Measurements from ENCODE around the gene KDM5C.

The KDM5C gene

DNA sequence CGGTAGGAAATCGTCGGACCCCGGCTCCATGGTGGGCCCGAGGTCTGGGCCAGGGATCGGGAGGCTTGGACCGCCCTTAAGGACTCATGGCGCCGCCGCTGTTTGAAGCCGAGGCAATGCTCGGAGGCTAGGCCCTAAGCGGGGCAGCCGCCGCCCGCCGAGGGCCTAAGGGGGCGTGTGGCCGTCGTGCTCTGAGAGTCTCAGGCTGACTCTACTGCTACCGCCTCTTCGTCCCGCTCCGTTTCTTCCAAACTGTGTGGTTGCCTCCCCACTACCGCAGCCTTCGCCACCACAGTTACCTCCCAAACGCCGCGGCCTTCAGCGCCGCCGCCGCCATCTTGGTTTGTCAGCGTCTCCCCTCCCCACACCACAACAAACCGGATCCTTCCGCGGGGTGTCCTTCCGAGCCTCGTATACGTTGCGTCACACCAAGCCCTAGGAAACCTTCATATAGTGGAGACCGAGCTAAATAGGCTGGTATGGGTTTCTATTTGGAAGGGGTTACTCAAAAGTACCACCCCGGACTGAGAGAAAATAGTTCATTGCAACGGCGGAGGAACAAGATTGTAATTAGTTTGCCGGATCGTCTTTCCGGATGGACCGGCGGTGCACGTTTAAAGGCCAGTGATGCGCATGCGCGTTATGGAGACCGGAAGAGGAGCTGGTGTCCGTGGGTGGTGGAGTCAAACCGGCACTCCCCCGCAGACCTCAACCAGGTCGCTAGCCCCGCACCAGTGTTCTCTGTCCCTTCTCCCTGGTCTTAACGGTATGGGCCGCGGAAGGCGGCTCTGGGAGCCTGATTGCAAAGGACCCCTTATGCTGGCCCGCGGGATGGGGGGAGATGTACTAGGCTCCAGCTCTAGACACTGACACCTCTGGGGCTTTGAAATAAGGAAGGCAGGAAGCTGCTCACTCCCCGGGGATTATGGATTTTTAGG, at the start of gene KDM5C:
Gene KDM5C, minus strand, starts transcription at position 348 of the 938 bp plus-strand sequence. Its CDS starts 318 bp downstream, at position 30.
- peak; percentile 66 to 74 for ATAC-seq

DNA sequence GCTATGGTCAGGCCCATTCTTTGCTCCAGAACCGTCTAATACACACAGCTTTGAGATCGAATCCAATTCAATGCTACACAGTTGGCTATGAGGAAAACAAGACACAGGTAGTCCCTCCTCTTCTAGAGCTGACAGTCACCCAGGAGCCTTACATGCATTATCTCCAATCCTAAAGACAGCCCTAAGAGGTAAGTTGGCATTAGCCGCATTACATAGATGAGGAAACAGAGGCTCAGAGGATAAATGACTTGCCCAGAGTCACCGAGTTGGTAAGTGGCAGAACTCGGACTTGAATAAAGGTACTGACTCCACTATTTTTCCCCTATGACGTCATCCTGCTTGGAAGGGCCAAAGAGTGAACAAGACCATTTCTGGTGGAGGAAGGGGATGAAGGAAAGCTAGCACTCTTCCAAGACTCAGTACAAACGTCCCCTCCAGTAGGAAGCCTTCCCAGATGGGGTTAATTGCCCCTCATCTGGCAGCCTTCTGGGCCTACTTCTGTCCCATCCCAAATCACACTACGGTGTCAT, 47.9 kb upstream of the KDM5C start:
- ATAC-seq = no peak

DNA sequence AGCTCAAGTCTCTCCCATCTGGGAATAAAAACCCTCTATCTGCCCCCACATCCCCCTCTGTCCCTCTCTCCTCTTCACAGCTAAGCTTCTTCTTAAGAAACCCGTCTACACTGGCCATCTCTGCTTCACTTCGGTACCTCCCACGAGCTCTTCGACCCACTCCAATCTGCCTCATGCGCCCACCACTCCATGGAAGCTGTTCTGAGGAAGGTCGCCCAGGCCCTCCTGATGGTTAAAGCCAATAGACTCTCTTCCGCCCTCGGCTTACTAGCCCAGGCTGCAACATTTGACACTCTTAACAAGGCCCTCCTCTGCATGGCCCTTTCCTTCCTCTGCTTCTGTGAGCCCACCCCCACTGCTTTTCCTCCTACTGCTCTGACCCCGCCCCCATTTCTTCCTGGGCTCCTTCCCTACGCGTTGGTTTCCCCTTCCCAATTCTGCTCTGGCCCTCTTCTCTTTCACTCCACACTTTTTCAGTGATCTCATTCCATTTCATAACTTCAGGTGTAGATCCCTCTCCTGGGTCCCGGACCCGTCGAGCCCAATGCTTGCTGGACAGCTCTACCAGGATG, 44.6 kb upstream of the KDM5C start:
- no peak for ATAC-seq

DNA sequence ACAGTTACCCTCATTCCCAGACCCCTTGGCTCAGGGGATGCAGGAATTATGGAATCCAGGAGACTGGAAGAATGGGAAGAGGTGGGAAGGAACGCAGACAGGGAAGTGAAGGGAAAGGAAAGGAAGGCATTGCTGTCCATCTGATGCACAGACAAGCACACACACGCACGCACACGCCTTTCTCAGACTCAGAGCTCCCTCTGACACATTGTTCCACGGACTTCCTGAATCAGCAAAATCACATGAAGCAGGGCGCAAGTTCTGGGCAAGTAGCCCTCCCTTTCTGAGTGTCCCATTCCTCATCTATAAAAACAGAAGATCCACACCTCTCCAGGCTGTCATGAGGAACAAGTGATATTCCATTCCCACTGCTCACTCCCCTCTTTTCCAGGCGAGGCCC, 43.2 kb upstream of the KDM5C start:
- ATAC-seq = no peak

DNA sequence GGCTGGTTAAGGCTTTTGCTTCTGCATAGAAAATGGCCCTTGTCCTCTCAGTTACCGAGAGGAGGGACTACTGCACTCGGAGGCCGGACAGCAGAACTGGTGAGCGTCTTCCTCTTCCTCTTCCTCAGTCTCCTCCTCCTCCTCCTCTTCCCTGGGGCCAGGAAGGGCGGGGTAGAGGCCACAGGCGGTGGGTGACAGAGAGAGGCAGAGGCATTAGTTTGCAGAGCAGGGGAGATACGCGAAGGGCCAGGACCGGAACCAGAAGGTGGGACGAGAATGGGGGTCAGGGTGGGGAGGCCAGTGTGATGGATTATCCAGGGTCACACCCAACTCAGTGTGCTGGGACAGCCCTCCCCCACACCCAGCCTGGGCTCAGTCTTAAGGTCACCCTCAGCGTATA, 41.9 kb upstream of the KDM5C start:
- no peak for ATAC-seq

DNA sequence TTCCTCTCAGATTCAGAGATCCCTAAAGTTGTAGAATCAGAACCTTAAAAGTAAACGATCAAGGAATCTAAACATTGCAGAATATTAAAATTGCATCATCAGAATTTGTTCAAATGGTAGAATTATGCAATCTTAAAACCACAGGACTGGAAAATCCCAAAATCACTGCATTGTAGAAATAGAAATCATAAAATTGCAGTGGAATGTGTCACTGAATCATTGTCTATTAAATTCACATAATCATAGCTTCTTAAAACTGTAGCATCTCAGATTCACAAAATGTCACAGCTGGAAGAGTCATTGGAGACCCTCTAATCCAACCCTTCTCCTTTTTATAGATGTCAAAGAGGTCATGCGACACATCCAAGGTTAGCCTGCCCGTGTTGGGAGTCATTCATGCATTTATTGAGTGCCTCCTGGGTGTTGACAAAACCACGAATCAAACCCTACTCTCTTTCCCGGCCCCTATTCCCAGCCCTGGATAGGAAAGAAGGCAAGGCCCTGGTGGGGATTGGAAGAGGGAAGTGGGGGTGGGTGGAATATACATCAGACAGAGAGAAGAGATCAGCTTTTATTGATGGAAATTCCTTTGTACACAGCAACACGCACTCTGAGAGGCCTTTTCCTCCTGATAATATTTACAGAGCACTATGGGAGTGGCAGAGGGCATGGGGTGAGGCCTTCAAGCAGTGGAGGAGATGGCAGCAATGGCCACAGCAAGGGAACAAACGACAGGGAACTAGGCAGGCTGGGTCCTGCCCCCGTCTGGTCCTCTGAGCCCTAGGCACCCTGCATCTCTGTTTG, 41.0 kb upstream of the KDM5C start:
- no peak for ATAC-seq

DNA sequence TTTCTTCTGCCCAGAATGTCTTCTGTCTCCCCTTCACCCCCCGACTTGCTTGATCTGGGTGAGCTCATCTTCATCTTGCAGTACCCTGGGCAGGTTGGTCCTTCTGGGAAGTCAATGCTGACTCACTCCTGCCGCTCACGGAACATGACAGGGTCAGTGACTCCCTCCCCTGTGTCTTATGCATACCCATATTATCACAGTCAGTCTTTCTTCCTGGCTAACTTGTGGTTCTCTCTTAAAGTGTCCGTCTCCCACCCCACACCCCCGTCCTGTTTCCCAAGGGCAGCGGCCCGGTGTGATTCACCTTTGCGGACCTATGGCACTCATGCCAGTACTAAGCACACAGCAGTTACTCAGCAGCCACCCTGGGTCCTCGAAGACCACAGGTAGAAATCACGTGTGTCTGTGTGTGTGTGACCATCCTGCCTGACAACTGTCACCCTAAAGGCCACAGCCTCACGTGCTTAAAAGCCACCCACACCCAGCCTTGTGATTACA, 38.6 kb upstream of the KDM5C start:
- ATAC-seq = peak; percentile 90 to 94

DNA sequence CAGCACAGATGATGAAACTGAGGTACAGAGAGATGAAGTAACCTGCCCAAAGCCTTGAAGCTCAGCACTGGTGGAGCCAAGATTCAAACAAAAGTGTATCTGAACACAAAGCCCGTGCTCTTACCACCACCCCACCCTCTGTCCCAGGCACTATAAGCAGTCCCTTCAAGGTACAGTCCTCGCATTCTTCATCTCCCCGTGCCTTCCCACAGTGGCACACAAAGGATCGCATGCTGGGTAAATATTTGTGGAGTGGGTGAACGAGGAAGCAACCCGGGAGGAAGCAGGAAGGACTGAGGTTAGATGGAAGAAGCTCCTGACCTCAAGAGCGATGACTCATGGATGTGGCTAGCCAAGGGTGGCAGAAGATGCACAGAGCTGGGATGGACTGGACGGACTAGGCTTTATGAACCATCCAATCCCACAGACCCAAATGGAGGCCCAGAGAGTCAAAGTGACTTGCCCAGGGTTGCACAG, 37.9 kb upstream of the KDM5C start:
- no peak for ATAC-seq

DNA sequence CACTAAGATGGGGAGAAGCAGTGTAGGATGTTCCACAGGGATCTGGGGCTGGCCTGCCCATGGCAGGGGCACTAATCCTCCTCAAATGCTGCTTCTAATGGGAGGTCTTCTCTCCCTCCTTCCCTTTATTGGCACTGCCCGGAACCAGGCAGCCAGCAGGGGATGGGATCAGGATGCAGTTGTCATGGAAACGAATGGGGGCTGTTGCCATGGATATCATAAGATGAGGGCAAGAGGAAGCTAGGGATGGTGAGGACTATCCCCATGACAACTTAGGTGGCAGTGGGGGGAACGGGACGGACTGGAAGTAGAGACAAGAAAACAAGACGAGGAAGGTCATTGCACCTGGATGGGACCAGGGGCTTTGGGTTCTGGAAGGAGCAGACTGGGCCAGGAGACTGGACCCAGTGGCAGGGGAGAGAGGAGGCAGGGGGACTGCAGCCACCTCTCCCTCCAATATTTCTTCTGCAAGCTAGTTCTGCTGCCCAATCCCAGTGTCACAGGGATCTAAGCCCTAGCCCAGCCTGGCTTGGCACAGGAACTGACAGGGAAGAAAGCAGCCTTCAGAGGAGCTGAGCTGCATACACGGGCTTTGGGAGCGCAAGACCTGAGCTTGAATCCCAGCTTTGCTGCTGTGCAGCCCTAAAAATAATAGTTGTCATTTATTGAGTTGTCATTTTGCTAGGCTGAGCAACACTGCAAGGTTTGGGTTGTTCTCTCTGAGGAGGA, 37.3 kb upstream of the KDM5C start:
- ATAC-seq = no peak

DNA sequence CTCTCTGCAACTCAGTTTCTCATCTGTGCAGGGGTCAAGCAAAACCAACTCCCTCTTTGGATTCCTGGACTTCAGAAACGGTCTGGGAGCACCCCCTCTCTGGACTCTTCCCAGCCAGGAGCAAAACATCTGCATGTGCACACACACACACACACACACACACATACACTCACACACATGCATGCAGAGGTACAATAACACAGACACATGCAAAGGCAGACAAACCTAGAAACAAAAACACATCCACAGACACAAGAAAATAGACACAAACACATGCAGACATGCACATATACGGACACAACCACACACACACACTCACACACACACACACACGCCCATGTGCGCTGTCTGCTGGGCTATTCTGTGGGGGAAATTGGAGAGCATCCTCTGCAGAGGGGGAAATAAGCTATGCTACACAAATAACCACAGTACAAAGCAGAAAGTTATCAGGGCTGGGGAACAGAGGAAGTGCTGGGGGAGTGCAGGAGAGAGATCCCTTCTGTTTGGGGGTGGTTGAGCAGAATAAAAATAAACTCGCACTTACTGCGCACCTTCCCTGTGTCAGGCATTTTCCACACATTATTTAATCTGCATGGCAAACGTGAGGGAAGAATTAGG, 36.5 kb upstream of the KDM5C start:
- ATAC-seq = no peak

DNA sequence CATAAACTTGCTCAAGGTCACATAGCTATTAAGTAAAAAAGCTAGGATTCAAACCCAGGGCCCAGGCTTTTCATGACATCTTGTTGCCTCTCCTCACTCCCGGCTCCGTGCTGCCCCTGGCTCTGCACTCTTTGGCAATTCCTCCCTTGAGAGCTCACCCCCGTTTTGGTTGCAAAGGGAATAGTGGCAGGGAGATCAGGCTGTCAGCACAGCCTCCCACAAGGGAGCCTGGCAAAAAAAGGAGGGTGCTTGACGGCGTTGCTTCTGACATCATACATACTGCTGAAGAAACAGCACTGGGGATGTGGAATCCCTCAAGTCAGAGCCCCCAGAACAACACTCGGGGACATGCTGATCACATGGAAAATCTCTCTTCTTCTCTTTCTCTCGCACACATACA, 35.8 kb upstream of the KDM5C start:
- no peak for ATAC-seq

DNA sequence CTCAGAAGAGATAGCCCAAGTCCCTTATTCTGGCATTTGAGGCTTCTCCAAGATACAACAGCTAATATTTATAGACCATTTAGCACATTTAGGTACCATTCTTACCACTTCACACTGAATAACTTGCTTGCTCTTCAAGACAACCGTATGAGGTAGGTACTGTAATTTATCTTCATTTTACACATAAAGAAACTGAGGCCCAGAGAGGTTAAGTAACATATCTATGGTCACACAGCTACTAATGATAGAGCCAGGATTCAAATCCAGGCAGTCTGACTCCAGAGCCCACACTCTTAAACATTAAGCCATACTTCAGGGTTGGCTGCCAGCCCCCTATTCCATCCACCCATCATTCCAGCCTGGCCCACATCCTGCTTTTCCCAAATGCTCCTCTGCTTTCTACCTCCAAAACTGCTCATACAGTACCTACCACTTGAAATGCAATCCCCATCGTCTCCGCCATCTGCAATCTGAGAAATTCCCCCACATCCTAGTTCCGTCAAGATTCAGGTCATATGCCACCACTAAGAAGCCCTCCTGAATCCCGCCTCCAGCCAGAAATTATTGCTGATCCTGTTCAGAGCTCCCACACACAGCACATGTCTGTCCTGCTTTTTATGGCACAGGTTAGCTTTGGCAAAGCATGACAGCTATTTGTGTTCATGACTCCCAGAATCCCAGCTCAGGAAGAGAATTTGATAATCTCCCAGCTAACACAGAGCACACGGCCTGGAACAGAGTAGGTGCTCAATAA, 32.8 kb upstream of the KDM5C start:
- ATAC-seq = no peak

DNA sequence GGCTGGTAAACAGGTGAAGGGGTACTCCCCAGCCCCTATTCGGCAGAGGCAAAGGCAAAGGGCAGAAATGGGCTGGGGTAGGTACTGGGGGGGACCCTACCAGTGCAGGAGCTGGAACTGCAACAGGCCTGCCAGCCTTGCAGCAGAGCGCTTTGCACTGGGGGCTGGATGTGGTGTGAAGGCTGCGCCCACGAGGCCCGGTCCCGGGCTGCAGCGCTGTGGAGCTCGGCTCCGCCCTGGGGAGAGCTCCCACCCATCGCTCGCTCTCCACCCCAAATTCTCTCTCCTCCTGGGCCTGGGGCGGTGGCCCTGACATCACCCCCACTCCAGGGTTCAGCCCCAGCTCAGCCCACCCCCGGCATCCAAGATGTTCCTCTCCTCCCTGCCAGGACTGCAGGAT, 32.2 kb upstream of the KDM5C start:
- ATAC-seq = no peak

DNA sequence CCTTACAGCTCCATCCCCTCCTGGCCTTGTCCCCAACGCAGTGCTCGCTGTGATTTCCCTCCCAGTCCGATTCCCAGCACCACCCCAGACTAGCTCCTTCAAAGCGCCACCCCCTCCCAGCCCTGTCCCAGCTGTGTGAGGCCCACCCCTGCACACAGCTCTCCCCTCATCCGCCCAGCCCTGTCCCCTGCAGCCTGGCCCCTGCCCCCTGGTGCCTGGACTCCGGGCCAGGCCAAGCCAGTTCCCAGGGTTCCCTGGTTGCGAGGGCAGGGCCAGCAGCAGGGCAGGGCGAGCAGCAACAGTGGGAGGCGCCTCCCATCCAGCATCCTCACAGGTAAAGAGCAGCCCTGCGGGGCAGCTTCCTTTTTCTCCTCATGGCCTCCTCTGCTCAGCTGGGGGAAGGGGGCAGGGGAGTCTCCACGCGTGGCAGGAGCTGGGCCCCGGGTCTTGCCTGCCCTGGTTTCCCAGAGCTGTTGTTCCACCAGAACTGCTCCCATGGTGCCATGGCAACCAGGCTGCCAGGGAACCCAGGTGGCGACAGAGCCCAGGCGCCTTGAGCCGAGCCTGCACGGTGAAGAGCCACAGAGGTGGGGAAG, 31.5 kb upstream of the KDM5C start:
- no peak for ATAC-seq

DNA sequence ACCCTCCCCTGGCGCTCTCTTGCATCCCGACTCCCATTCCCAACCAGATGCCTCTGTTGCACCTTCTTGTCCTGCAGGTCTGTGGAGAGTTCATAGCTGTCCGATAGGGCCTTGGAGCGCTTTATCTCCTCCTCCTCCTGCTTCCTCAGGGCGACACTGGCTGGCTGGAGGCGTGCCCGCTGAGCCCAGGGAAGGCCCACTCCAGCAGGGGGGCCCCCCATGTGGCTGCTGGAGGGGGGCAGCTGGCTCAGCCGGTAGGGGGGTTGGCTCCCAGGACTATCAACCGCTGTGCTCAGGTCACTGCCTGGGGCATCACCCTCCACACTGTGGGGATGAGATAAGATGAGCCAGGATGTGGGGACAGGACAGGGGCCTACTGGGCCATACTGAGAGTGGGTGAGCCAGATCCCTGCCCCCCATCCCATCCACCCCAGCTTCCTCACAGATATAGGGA, 30.8 kb upstream of the KDM5C start:
- ATAC-seq = no peak

DNA sequence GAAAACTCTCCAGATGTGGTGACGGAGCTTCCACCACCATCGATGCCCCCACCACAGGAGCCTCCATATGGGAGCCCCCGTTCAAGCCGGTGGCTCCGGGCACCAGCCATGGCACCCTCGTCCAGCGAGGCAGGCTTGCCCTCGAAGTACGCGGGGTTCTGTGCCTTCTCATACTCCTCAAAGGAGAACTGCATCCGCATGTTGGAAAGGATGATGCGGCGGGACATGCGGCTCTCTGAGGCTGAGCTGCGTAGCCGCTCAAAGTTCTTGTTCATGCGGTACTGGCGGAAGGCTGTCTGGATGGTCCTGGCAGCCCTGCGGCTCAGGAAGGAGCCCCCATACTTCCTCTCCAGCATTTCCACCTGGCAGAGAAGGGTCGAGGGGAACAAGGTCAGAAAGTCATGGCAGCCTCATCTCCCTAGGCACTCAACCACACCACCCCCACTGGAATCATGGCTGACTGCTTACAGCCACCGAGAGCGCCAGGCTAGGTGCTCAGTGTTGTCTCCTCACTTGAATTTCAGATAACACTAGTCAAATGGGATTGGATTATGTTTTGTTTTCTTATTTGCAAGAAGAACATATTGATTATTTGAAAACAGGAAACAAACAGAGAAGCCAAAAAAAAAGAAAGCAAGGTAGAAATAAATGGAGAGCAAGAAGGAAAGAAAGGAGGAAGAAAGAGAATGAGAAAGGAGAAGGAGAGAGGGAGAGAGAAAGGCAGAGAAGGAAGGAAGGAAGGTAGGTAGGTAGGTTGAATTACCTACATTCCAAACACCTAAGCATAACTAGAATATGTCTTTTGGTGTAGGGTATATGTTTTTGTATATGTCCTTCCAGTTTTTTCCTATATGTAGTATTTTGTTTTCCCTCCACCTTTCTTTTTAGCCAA, 29.8 kb upstream of the KDM5C start:
- ATAC-seq = no peak

DNA sequence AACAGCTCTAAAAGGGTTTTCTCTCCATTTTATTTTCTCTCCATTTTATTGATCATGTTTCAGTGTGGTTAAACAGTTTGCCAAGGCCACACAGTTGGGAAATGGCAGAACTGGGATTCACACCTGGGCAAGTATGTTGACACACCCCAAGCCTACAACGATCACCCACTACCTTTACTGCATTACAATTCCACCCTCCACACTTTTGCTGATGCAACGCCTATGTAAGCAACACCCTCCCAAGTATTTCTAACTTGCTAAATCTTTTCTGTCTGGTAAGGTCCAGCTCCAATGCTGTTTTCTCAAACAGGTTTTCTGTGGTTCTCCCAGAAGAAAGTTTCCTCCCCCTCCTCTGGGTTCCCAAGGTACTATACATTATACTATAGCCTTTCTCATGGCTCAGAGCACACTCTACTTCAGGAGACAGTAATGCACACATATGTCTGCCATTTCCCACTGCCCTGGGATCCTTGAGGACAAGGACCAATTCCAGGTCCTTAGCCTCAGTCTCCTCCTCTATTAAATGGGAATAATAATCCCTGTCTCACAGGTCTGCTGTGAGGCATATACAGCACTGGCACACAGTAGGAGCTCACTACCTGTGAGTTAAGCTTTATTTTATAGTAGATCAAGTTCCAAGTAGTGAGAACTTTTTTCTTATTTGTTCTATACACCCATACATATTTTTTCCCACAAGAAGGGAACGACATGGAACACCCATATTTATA, 28.4 kb upstream of the KDM5C start:
- ATAC-seq = no peak

DNA sequence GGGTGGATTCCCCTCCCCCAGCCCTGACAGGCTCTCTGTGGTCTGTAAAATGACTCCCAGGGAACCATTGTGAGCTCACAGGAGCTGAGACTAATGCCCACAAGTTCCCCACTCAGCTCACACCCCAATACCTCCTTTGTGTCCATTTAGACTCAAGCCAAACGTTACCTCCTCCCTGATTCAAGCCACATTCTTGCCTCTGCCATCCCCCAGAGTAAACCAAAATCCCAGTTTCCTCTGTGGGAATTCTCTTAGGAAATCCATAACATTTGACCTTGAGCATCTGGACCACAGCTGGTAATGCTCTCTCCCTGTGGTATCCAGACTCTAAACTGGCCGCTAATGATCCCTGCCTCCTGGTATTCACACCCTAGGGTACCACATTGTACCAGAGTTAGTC, 26.3 kb upstream of the KDM5C start:
- ATAC-seq = no peak

DNA sequence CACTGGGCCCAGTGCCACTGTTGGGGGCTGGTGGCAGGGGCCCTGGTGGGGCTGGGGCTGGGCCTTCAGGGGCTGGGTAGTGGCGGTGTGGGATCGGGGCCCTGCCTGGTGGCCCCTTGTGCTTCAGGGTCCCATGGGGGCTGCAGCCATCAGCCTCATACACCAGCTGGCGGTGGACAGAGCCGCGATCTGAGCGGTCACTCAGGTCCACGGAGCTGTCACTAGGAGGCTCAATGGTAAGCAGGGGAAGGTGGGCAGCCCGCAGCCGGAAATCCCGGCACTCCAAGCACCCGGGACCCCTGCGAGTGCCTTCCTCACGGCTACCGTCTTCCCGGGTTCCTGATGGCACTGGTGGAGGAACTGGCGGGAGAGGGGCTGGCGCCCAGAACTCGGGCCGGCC, 25.5 kb upstream of the KDM5C start:
- no peak for ATAC-seq

Measured in activated CD4-positive, CD25-positive, alpha-beta regulatory T cell treated with anti-CD3 and anti-CD28 coated beads, Interleukin-2, amount 50 U/mL, for 24 hours (primary cell).